HG02610 (cell line): ENCODE data around the gene HECTD2.
"Not testable (repeated sequence)": the region's sequence is repeated elsewhere in the genome, so short reads cannot be mapped to it uniquely, and the experiment has no call there.

Experiments
- ATAC-seq: cut with Tn5 transposase; IDR thresholded peaks from one replicate; pipeline ENCODE4 v1.9.1; 2021; ENCODE audit warnings: mild to moderate bottlenecking, moderate library complexity; ENCODE audit not compliant: unreplicated experiment

HECTD2 gene, protein sequence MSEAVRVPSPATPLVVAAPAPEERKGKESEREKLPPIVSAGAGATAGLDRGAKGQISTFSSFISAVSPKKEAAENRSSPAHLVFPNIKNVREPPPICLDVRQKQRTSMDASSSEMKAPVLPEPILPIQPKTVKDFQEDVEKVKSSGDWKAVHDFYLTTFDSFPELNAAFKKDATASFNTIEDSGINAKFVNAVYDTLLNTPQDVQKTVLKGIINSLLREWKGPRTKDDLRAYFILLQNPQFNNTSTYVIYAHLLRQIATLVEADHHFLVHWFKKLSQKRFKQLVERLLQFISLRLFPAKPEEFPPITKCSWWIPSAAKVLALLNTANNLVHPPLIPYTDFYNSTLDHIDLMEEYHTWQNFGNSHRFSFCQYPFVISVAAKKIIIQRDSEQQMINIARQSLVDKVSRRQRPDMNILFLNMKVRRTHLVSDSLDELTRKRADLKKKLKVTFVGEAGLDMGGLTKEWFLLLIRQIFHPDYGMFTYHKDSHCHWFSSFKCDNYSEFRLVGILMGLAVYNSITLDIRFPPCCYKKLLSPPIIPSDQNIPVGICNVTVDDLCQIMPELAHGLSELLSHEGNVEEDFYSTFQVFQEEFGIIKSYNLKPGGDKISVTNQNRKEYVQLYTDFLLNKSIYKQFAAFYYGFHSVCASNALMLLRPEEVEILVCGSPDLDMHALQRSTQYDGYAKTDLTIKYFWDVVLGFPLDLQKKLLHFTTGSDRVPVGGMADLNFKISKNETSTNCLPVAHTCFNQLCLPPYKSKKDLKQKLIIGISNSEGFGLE

DNA sequence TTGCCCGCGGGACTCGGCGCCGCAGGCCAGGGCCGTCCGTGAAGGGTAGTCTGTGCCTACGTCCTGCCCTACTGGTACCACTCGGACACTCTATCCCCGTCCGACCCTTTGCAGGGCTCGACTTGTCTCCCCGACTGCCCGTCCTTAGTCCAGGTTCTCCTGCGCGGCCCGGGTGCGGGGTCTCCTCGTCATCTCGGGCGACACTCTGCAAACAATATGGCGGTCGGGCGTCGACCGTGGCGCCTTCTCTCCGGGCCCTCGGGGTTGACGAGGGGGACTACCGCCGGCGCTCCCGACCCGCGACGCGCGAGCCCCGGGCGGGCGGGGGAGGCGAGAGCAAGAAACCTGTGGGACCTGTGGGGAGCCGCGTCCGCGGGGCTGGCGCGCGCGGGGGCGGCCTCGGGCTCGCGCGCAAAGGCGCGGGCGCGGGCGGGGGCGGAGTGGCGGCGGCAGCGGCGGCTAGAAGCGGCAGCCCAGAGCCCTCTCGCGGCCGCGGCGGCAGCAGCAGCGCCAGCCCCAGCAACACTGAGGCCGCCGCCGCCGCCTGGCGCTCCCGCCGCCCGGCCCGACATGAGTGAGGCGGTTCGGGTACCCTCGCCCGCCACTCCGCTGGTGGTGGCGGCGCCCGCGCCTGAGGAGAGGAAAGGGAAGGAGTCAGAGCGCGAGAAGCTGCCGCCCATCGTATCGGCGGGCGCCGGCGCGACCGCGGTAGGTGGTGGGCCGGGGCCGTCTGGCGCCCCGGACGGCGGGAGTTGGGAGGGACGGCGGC, at the start of gene HECTD2:
Gene HECTD2 (plus strand): TSS at position 476 of the 769 bp plus-strand sequence. CDS start 95 bp downstream, at position 571.
- peak; percentile 88 for ATAC-seq

DNA sequence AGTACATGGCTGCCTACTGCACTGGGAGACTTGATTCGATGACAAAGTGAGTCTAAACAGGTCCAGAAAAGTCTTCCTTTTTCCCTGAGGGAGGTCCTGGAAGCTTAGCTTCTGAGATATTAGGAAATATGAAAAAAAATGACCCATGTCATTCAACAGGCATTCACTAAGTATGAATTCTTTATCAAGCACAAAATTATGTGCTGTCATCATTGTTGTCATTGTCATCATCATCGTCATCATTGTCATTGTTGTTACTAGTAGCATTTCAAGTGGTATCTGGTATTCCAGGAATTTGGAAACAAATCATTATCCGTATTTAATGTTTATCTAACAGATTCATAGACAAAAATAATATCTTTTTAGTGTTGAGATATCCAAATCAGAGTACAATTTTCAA, 49.7 kb upstream of the HECTD2 start:
- no peak for ATAC-seq

DNA sequence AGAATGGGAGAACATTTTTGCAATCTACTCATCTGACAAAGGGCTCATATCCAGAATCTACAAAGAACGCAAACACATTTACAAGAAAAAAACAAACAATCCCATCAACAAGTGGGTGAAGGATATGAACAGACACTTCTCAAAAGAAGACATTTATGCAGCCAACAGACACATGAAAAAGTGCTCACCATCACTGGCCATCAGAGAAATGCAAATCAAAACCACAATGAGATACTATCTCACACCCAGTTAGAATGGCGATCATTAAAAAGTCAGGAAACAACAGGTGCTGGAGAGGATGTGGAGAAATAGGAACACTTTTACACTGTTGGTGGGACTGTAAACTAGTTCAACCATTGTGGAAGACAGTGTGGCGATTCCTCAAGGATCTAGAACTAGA, 44.6 kb upstream of the HECTD2 start:
- ATAC-seq, result not testable (repeated sequence)

DNA sequence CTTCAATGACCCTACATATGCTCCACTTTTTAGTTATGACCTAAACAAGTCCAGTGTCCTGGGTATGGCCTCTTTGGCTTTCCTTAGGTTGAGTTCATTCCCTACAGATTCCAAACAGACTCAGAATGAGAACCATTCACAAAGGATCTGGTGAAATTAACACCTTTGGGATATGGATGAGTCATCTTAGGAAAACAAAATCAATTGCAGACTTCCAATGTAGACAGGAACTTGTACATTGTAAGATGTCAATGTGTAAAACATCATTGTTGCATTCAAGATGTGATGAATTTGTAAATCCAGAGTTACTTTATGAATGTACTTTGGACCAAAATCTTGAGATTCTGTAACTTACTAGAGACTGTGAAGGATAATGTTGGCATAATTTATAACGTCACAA, 43.4 kb upstream of the HECTD2 start:
- ATAC-seq, result no peak

DNA sequence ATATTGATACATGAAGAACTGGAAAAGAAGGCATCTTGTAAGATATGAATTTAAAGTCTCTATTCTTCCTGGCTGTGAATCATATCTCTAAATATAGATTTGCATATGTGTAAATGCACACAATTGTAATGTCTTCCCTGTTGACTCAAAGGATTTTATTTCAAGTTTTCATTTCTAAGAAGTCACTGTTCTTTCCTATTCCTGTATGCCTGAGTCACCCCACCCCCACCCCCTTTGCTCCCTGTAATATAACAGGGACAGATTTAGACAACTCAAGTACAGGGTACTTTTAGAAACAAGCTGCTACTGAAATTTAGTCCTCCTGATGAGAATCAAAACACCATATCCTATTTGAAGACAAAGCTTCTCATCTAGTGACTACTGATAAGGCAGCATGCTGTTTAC, 43.0 kb upstream of the HECTD2 start:
- no peak for ATAC-seq

DNA sequence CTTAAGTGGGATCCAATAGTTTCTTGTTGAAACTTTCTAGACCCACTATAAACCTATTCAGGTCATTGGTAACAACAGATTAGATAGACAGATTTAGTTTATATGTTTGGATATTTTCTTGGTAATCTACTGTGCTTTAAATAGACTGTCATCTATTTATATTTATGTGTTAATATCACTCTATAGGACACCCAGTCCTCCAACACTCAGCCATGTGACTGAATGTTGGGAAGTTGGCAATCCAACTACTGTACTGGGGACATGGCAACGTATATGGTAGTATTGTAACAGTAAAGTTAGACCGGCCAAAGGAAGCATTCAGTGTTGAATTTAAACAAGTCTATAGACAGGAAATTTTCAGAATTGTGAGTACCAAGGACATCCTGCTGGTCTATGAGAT, 42.6 kb upstream of the HECTD2 start:
- ATAC-seq, result no peak

DNA sequence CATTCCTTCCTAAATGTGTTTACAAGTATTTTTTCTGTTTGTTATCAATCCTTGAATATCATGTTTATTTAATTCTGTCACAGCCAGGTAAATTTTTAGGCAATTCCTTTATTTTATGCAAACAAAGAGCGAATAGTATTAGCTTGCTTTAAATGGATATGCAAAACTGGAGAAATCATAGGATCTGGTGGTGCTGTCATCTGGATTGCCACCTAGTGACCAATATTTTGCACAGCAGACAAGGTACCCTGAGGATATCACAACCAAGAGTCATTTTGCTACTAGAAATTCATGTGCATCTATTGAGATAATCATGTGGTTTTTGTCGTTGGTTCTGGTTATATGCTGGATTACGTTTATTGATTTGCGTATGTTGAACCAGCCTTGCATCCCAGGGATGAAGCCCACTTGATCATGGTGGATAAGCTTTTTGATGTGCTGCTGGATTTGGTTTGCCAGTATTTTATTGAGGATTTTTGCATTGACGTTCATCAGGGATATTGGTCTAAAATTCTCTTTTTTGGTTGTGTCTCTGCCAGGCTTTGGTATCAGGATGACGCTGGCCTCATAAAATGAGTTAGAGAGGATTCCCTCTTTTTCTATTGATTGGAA, 40.1 kb upstream of the HECTD2 start:
- not testable (repeated sequence) for ATAC-seq

DNA sequence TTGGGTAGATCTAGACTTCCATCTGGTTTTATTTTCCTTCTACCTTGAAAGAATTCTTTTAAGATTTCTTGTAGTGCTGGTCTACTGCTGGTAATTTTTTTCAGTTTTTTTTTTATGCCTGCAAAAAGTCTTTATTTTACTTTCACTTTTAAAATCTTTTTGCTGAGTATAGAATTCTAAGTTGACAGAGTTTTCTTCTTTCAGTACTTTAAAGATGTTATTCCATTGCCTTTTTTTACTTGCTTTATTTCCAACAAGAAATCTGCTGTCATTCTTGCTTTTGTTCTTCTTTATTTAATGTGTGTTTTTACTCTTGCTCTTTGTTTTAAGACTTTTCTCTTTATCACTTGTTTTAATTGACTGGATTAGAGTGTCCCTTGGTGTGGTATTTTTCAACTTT, 36.1 kb upstream of the HECTD2 start:
- no peak for ATAC-seq

DNA sequence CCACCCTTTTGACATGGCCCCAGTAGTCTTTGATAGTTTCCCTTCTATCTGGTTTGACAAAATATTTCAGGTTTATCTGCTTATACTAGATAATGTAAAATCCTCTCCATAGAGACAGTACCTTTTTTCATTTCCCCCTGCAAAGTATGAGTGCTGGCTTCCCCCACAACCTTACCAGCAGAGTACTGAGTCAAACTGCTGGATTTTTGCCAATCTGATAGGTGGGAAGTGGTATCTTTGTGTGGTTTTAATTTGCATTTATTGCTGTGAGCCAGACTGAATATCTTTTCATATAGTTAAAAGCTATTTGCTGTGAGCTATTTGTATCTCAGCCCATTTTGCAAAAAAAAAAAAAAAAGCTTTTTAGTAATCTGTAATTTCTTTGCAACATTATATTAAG, 32.1 kb upstream of the HECTD2 start:
- ATAC-seq, result no peak

DNA sequence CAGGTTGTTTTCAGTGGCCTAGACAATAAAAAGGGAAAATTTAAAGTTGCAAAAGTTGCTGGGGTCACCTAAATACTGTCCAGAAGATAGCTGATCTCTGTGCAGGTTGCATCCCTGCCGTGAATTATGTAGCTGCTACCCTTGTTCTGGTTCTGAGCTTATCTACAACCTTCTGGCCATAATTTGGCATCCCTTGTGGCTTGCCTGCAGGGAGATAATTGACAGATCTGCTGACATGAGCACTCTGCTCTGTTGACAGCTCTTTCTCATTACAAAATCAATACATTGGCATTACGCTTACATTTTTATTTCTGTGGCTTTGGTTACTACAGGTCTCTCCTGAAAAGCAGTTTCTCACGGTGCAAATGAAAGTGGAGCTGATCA, 29.3 kb upstream of the HECTD2 start:
- ATAC-seq, result no peak

DNA sequence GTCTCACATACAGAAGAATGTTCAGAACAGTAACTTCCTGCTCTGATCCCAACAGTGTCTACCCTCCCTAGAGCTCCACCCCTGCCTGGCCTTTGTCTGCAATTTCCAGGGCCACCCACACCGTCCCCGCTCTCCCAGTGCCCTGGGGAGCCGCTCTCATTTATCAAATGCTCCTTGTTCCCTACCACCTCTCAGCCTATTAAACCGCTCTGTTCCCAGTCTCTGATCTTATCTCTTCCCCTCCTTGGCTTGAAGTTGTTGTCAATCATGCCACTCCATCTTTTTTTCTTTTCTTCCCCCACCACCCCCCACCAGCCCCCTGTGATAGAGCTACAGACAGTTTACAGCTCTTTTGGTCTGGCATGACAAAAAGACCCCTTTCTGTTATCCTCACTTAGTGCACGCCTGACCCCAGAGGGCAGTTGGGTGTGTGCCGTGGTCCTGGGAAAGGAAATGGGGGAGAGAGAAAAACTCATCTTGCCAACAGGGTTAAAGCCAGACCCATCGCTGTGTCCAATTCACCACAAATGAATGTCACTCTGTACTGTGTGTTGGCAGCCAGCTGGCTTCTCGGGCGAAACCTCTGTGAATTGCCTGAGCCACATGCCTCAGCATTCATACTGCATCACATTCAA, 28.8 kb upstream of the HECTD2 start:
- ATAC-seq, result no peak

DNA sequence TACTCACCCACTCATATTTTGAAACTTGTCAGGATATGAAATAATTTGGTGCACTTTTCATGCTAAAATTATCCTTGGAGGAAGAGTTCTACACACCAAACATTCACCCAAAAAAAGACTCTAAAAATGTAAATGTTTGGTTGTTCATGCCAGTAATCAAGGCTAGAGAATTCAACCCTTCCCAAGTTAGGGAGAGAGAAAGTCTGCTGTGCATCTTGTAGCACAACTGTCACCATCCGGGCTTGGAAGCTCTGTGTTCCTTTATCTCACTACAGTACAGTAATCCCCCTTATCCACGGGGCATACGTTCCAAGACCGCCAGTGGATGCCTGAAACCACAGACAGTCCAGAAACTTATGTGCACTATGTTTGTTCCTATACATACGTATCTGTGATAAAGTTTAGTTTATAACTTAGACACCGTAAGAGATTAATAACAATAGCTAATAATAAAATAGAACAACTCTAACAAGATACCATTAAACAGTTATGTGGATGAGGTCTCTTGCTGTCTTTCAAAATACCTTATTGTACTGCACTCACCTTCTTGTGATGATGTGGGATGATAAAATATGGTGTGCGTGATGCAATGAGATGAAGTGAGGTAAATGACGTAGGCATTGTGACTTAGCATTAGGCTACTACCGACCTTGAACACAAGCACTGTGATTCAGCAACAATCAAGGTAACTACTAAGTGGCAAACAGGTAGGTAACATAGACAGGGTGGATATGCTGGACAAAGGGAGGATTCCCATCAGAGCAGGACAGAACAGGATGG, 24.6 kb upstream of the HECTD2 start:
- ATAC-seq, result no peak

DNA sequence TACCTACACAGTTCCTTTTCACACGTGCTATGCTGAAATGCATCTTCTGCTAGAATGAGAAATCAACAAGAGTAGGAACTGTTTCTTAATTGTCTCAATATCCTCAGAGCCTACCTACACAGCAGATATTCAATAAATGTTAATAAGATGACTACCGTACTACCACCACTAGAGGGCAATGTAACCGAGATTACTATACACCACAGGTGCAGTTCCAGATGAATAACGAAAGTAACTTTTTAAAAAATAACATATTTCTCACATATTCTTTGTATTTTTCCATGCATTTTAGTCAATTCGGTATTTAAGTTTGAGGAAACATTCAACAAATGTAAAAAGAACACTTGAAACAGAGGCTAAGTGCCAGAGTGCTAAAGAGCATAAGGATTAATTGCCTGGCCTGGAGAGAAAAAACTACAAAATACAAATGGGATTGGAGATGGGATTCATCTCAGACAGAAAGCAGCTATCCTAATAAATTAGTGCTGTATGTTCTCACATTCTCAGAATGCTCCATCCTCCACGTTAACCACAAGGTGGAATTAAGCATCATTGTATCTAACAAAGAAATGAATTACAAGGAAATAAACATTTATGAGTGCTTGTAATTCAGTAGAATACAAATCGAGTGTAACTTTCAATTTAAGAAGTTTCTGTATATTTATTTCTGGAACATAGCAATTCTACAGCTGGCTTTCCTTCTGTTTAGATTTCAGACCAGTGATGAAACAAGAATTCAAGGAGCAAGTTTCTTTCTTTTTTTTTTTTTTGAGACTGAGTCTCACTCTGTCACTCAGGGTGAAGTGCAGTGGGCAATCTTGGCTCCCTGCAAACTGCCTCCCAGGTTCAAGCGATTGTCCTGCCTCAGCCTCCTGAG, 20.3 kb upstream of the HECTD2 start:
- ATAC-seq, result peak; percentile 88

DNA sequence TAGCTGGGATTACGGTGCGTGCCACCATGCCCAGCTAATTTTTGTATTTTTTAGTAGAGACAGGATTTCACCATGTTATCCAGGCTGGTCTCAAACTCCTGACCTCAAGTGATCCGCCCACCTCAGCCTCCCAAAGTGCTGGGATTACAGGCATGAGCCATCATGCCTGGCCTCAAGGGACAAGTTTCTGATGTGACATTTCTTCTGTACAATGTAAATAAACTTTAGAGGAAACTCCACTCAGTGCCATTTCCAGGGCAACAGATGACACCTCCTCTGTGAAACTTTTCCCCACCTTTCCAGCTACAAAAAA, 19.7 kb upstream of the HECTD2 start:
- not testable (repeated sequence) for ATAC-seq

DNA sequence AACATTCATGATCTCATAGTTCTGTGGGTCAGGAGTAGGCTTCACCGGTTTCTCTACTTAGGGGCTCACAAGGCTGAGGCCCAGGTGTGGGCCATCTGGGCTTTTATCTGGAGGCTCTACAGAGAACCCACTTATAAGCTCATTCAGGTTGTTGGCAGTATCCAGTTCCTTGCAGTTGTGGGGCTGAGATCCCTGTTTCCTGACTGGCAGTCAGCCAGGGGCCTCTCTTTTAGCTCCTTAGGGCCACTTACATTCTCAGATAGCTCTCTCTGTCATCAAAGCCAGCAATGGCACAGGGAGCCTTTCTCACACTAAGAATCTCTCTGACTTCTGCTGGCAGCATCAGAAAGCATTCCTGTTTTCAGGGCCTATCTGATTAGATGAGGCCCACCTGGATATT, 18.2 kb upstream of the HECTD2 start:
- no peak for ATAC-seq

DNA sequence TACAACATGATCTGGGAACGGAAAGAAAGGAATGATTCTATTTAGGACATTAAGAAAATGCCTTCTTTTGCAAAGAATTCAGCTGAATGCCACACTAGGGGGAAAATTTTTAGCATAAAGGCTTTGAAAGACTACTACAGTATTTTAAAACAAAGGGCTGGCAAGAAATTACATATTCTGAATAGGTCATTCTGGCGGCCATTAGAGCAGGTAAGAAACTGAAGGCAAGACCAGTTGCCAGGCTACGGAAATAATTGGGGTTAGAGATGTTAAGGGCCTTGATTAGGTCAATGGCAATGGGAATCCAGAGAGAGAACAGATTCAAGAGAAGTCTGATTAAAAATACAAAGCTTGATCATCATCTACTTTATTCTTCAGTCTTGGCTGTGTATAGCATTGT, 3.8 kb upstream of the HECTD2 start:
- no peak for ATAC-seq

DNA sequence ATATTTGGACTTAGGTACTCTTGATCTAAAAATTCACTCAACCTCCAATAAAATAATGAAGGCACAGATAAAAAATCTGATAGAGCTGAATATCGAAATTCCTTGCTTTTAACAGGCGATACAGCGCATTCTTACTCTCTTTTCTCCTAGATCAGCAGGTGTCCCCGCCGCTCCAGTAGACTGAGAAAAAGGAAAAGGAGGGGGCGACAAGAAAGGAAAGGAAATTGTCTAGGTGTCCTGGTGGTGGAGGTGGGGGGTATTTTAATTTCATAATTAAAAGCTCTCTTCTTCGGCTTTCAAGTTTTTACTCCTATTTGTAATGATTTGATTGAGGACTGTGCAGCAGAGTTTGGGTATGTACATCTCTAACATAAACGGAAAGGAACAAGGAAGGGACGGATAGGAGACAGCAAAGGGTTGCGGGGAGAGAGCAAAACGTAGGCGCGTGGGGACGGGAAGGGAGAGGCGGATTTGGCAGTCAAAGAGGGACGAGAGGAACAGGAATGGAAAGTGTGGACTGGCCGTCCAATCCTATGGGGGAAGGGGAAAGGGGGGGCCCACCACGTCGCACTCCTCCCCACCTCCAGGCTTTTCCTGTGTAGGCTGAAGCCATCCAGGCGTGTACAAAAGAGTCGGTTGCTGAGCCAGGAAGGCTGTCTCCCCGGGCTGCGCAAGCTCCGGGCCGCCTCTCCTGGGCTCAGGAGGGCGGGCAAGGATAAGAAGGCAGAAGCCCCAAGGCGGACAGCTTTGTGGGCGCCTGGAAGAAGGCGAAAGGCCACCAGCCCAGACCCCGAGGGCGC, 875 bp upstream of the HECTD2 start:
- peak; percentile 33 for ATAC-seq
